CD4-positive, alpha-beta T cell treated with Interleukin-12 subunit alpha and Interleukin-12 subunit beta, for 1 hour (primary cell): ENCODE results near the gene MYO1B.

ENCODE experiments used
- DNase-seq: peaks from one replicate; pipeline ENCODE4 v3.0.0-alpha.2; 2020

The MYO1B gene

DNA sequence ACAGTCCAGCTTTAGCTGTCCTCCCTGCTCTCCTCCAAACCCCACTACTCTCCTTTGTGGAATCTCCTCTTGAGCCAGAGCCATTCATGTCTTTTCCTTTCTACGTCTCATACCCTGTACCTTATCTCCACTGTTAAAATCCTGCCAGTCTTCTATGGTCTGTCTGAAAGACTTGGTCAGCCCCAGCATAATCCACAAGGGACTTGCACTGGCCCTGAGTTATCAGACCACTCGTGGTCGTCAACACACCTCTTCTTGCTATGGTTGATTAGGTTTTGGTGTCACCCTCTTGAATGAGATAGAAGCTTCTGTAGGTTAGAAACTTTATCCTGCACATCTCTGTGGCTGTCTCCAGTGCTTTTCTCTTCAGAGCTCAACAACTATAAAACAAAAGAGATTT lies 56.8 kb downstream of the MYO1B start:
- DNase-seq: no peak

DNA sequence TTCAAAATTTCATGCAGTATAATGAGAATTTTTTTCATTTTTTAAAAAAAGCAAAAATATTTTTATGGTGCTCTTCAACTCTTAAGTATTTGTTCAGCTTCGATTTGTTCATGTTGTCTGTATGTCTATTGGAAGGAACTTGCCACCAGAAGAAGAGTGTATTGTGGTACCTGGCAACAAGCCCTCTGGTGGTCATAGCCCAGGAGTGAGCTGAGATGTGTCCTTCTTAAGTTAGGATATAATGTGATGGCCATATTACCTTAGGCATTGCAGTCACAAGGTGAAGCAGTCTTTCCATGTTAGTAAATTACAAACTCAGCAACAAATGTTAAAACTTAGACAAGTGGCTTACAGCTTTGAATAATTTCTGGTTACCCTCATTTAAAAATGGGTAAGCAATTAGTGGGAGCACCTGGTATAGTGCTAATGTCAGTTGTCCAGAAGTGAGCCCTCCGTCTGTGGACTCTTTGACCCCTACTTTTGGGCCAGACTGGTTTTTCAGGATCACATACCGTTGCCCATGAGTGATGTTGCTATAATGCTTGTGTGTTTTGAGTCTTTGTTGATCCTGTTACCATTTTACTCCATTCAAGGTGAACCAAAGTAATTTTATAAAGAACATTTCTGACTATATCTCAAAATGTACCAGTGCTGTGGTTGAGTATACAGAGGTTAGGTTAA lies 57.4 kb downstream of the MYO1B start:
- DNase-seq: peak; percentile 38

DNA sequence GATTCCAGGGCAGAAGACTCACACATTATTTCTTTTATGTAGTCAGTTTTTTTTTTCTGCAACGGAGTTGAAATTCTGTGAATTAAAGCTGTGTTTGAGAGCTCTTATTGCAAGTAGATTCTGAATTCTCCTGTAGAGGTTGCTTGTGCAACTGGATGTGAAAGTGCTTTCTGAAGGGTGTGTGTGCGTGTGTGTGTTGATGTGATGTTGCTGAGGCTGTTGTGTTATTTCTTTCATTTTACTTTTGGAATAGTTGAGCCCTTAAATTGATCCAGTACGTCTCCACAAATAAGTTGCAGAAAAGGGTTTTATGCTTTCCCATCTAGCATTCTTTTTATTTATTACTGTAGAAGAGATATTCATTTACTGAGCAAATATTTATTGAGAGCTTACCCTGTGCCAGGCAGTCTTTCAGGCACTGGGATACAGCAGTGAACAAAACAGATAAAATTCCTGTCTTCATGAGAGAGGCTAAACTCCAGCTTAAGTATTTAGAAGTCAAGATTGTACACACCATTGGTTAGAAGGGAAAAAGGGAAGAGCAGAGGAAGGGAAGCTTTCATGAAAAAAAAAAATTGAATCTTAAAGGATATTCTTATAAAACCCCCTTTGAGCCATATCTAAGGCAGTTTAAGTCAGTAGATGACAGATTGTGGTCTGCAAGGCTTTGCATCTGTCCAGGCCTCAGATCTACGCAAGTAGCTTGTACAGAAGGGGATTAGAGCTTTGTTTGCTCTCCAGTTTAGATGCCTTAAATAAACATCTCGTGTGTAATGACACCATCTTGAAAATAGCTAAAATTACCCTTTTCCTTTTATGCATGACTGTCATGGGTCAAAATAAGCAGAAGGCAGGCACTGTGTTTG lies 58.2 kb downstream of the MYO1B start:
- no peak for DNase-seq

DNA sequence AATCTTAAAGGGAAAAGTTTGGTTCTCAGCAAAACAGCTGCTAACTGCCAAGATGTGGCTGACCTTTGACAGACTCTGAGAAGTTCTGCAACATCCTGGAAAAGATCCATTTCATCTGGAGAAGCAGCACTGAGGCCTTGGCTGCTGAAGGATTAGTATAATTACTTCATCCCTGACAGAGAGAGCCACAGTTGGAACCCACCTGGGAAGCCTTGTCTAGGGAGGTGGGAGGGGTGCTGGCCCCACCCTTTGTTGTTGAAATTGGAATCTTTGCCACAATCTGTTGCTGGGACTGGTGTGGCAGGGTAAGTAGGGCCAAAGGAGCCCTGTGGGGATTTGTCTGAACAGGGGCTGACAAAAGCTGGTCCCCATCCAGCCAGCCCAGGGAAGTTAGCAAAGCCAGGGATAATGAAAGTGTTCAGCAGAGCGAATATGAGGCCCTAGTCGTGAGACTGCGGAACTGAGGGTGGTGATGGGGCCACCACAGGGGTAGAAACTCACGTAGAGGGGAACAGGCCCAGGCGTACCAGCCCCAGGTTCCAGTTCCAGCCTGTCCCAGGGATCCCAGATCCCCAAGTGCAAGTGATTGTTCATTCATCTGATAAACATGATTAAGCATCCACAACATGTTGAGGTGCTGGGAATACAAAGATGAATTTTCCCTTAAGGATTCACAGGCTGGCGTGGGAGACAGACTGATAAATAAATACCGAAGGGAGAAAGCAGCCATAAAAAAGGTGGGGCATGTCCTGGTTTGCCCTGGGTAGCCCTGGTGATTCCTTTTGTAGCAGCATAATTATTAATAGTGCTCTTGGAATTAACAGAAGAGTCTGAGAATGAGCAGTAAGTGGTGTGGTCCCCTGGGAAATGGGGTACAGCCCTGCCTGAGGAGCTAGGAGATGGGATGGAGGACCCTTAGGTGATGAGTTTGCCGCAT lies 60.0 kb downstream of the MYO1B start:
- DNase-seq: no peak

DNA sequence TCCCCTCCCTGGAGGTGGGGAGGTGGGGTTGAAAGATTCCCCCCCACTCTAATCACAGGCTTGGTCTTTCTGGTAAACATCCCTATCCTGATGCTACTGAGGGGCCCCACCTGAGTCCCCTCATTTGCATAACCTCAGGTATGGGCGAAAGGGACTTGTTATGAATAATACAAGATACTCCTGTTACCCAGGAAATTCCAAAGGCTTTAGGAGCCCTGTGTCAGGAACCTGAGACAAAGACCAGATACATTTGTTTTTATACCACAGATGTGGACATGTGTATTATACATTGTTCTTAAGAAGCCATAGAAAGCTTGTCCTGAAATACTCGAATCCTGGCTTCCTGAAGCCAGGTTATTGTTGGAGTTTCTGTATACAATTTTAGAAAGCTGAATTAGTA lies 62.8 kb downstream of the MYO1B start:
- no peak for DNase-seq

DNA sequence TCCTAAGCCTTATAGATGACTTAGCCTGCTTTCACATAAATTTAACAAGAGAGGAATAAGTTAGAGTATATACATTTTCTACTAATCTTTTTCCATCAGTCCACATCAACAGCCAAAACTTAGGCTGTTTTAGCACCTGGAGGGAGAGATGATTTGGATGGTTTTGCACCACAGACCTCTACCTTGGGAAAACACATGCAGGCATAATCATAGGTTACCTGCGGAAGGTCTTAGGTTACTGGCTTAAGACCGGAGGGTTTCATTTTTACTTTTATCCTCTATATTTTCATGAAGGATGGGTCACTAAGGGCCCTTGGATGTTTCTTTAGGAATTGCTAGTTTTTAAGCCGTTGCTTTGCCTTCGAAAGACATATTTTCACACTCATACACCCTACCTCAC lies 66.0 kb downstream of the MYO1B start:
- DNase-seq: no peak

DNA sequence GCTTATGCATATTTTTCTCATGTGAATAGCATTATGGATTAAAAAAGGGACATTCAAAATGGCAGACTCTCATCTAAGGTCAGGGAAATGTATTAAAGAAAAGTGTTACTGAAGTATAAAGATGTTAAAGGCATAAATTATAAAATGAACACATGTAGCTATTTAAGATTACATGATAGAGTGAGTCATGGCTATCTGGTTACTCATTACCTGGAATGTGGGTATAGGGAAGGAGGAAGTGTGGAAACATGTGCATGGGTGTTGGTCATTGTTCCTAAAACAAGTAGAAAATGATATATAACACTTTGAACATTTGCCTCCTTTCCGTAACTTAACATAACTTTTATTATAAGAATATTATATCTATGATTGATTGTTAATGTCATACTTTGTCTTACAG lies 66.4 kb downstream of the MYO1B start:
- no peak for DNase-seq

DNA sequence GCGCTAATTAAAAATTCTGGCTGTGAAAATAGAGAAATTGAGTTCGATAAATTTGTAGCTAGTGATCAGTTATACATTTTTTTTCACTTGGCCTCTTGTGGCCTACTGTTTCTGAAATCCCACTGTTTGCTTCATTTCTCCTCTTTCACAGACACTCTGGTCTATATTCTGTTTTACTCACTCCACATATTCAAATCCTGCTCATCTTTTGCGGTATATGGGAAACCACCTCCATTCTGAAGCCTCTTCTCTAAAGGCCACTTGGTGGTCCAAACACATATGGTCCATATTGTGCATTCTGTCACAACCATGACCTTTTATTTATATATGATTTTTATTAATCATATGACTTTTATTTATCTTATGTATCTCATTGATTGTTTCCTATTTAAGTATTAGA lies 67.0 kb downstream of the MYO1B start:
- no peak for DNase-seq

DNA sequence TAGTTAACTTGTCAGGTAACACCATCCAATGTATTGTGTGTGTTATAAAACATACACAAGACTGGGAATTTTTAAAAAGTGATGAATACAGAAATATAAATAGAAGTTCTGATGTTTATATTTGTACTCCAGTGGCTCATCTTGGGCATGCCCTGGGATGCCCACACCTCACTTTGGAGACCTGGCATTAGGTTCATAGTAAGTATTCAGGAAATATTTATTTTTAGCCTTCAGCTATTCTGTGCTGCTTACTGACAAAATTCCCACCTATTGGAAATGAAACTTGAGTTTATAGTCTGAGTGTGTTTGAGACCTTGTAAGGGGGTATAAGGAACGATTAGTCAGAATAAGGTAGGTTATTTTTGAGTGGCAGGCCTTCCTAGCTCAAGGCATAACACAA lies 67.5 kb downstream of the MYO1B start:
- no peak for DNase-seq

DNA sequence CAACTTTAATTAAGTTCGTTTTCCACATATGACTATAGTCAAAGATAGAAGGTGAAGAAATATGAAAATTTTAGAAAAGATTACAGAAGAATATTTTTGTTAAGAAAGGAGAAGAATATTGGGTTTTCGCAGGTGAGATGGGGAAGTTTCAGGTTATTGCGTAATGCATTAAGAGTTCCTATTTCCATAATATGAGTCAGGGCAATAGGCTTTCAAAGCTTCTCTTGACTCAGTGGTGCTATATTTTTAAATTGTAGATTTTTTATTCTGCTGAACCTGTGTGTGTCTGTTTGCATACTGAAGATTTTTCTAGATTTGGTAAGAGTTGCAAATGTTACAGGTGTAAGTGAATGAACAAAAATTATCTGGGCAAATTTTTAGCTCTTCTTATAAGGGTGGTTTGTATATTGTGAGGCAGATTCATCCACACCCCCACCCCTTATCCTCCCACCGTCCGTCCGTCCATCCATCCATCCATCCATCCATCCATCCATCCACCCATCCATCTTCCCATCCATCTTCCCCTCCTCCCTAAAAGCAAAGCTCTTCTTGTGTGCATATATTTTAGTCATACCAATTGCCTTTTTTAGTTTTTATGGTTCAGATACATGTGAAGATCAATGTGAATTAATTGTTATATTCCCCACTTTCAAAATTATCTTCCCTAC lies 69.6 kb downstream of the MYO1B start:
- DNase-seq: no peak

DNA sequence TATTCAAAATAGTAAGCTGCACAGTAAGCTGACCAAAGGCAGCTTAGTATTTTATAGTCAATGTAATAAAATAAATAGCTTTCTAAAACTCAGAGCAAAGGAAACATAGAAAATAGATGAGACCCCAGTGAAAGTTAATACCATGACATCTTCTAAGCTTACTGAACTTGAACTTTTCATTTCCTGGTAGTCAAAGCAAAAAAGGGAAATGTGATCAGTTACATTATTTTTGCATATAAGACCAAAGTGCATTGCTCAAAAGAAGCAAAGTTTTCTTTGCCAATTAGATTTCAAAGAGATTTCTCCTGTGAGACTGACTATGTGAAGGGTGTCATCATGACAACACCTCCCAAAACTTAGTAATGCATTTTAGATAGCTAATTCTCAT lies 70.2 kb downstream of the MYO1B start:
- no peak for DNase-seq

DNA sequence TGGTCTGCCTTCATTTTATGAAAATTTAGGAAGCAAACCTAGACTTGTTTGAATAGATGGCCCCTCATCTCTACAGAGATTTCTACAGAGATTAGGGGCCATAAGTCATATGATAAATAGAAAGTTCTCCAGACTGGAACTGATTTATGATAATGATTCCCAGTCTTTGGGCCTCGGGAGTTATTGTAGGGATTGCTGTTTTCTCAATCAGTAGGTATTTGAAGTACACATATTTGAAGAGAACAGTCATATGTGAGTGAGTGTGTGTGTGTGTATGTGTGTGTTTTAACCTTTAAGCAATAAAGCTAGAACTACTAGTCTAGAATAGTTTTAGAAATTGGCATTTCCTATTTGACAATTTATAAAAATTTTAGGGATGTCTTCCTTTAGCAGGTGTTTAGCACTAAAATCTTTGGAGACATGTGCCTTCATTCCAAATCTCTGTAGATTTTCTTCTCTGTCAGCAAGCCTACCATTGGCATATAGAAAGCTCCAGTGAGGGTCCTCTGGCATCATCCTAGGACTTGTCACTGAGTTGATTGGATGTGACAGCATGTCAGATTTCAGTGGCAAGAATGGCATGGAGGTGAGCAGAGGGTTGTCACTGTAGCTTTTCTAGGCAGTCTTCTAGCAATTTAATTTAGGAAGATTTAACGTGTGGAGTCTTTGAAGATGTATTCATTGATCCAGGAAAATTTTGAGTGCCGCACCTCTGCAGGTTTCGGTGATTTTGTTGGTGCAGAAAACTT lies 71.2 kb downstream of the MYO1B start:
- DNase-seq: no peak

DNA sequence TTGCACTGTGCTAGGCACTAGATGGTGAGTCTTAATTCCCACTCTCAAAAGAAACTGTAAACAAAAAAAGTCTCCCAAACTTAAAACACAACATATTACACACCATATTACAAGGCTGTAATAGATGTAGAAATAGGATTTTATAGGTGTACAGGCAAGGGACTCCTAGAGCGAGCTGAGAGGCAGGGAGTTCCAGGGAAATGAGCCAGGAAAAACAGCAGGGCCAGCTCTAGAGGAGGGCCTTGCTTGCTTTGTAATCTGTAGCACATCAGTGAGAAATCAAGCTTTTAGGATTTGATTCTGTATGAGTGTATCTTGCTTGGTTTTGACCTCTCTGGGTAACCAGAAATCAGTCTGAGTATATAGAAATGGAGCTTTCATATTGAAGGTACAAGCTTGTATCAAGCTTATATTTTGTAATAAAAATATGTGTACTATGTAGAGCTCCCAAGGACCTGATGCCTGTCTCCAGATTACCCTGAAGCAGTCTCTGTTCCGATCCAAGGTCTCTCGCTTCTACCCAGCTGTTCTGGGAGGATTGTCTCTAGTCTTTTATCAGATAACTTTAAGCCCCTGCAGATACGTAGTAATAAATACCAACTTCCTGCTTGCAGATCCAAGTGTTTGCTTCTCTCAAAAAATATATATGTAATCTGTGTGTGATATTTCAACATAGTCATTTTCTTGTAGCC lies 73.0 kb downstream of the MYO1B start:
- DNase-seq: no peak

DNA sequence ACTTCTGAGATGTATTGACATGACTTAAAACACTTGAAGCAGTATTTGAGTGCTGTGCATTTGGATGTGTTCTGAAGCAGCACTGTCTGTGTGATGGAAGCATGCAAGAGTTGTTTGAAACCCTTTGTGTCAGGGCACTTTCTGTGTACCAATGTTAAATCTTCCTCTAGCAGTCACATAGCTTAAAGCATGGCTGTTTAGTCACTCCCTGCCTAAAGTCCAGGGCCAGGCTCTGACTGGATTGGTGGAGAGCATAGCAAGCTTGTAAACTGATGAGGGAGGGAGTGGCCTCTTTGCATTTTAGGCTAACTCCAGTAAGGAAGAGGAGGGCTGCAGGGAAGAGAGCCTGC lies 73.5 kb downstream of the MYO1B start:
- no peak for DNase-seq

DNA sequence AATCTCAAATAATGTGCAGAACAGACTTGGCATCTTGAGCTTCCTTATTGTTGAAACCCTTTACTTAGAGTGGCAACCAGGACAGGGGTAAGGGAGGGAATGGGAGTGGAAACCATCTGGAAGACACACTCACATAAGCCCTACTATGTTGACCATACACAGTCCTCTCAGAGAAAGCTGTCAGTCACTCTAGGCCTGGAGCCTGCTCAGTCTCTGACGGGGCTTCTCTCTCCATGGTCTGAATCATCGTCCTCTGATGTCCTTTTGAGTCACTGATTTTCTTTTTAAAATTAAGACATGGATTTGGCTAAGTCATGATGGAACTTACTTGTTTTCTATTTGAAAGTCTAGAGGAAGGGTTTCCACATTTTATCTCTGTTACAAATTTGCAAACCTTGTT lies 74.0 kb downstream of the MYO1B start:
- DNase-seq: no peak

DNA sequence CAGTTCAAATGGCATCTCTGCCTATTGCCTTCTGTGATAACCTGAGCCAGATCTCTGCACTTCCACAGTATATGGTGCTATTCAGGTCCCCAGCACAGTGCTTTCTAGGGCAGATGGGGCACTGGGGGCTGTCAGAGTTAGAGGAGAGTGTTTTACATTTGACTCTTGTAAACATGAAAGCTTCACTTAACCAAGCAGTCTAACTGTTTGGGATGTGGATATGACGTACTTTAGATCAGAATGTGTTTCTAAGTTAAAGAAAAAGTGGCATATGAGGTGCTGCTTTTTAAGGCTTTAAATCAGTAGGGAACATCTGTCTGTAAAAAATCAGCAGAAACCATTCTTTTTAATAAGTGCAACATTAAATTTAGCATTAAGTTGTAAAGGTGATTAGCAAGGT lies 75.7 kb downstream of the MYO1B start:
- DNase-seq: no peak

DNA sequence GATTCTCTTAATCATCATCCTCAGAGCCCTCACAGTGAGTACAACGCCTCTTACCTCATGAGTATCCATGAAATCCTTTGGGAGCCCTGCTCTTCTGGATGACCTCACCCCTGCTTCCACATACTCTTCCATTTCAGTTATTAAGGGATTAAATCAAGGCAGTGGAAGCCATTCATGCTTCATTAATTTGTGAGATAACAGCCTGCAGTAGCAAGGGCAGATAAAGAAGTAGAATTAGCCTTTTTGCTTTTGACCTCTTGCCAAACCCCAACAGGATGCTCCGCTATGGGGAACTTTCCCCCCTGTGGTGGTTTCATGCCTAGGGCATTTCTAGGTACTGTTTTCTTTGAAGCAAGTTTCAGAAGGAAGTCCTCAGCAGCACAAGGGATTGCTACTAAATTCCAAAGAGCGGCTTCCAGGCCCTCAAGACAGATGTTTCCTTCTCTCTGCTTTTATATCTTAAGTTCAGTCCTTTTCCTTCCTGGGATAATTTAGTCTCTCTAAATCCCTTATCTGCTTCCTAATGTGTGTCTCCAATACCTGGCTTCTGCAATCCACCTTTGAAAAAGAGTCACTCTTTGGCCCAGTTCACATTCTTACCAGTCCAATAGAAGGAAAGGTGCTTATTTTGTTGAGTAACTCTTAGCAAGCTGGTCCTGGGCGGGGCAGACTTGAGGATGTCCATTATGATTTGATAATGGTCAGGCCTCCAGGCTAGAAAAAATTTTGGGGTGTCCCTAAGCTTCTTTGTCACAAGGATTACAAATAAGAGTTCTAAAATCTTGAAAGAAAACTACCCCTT lies 76.9 kb downstream of the MYO1B start:
- DNase-seq: peak; percentile 14

DNA sequence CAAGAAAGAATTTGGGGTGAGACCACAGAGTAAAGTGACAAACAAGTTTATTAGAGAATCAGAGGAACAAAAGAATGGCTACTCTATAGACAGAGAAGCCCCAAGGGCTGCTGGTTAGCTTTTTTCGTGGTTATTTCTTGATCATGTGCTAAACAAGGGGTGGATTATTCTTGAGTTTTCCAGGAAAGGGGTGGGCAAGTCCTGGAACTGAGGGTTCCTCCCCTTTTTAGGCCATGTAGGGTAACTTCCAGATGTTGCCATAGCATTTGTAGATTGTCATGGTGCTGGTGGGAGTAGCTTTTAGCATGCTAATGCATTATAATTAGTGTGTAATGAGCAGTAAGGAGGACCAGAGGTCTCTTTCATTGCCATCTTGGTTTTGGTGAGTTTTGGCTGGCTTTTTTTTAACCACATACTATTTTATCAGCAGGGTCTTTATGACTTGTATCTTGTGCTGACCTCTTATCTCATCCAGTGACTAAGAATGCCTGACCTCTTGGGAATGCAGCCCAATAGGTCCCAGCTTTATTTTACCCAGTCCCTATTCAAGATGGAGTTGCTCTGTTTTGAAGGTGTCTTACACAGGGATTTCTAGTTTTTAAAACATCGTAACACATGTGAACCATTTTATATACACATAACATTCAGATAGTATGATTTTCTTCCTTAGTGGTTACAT lies 77.8 kb downstream of the MYO1B start:
- no peak for DNase-seq

DNA sequence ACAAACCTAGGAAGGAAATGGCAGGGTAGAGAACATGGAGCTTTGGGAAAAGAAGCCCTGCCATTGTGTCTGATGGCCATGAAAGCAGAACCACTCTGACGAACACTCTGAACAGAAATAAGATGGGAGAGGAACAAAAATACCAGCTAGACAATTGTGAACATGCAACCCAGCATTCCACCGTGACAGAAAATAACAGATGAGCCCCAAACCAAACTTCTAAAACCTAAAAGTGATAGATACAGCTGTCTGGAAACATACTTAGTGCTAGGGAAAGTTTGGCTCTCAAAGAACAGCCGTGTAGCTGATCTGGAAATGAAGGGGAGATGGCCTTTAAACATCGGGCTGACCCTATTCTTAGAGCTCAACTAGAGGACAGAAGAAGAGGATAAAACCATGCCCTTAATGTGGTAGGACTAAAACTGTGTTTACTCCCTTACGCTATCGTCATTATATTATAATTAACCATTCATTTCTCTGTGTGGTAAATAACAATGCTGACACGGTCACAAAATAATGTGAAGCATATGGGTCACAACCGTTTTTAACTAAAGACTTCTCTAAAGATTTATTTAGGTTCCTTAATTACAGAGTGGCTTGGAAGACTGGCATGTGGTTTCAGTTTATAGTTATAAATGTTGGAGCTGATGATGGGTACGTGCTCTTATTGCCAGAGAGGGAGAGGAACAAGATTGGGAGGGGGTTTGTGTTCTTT lies 80.6 kb downstream of the MYO1B start:
- DNase-seq: no peak
